Mammary epithelial cell (primary cell): ENCODE data around the gene TBCCD1.

Experiments
- CTCF ChIP-seq, 2 donors: IDR thresholded peaks in 1 of 2; conservative IDR thresholded peaks in 1 of 2; 2 replicates each; pipeline ENCODE4 v1.5.1; 2011 to 2012; ENCODE audit warnings: inconsistent platforms in 2 of 2, low read length in 2 of 2, mild to moderate bottlenecking in 2 of 2, control low read depth in 1 of 2, low read depth in 1 of 2; ENCODE audit not compliant: insufficient read depth in 1 of 2; ENCODE audit errors: extremely low read depth in 1 of 2
- EZH2 ChIP-seq: IDR thresholded peaks from 2 replicates; pipeline ENCODE4 v1.6.1; 2012; ENCODE audit warnings: low read length, inconsistent platforms, borderline replicate concordance

GRCh38 chr3:186571644-186572013 lies 4.5 kb upstream of the TBCCD1 start:
- TF ChIP-seq CTCF (conservative IDR thresholded peaks at IDR 0.05 in 1 of 2, IDR thresholded peaks at IDR 0.05 in 1 of 2; ENCODE audit: extremely low read depth in 1 of 2, insufficient read depth in 1 of 2, low read depth in 1 of 2, low read length in 2 of 2) = no peak
- TF ChIP-seq EZH2 = no peak
